Pancreas (tissue), 10 donors: ENCODE measurements around the gene USP46. TPM values are rescaled to one million over a fixed set of nuclear protein-coding genes. Genes with fewer than 3 reads are reported as not detected.

Experiments
- ATAC-seq, 4 donors: fragments of 200-7000 bp; cut with Tn5 transposase; one replicate each; pipeline versions ENCODE4 v1.8.0 to v1.9.1; 2020; ENCODE audit warnings: mild to moderate bottlenecking in 4 of 4, moderate library complexity in 4 of 4
- DNase-seq, 6 donors: peaks; one replicate each; pipeline ENCODE4 v3.0.0-alpha.2; 2020
- FAIRE-seq: peaks from 2 replicates; lab custom pipeline; 2012; peaks lifted over from hg19 to GRCh38; lab: Jason Lieb, UNC
- H3K27ac ChIP-seq, 4 donors: fragments of 200-600 bp; sonication (generic); 1 replicate in 3 of 4; 2 replicates in 1 of 4; pipeline versions ENCODE4 v1.5.0 to v1.8.0; 2020
- H3K27me3 ChIP-seq, 4 donors: fragments of 200-600 bp; one replicate each; pipeline ENCODE4 v1.8.0; 2021
- H3K36me3 ChIP-seq, 3 donors: fragments of 200-600 bp; sonication (generic) in 1 of 3; one replicate each; pipeline versions ENCODE4 v1.5.0 to v1.8.0; 2020 to 2021
- H3K4me1 ChIP-seq, 3 donors: fragments of 200-600 bp; one replicate each; pipeline ENCODE4 v1.8.0; 2021
- H3K4me3 ChIP-seq, 4 donors: fragments of 200-600 bp; sonication (generic) in 2 of 4; one replicate each; pipeline versions ENCODE4 v1.5.0 to v1.8.0; 2020 to 2021
- H3K9me3 ChIP-seq, 4 donors: fragments of 200-600 bp; one replicate each; pipeline ENCODE4 v1.8.0; 2021
- CTCF ChIP-seq, 4 donors: fragments of 200-600 bp; sonication (generic) in 3 of 4; IDR thresholded peaks; one replicate each; pipeline versions ENCODE4 v1.5.0 to v1.8.0; 2021; ENCODE audit warnings: antibody characterized with exemption in 4 of 4
- WGBS, 2 donors: extraction: QIAGEN DNeasy Blood & Tissue Kit; methylation state at CpG; one replicate each; pipeline ENCODE4 v1.1.7; 2013; 5-methylcytosine and 5-hydroxymethylcytosine counted together
- intact Hi-C, 3 donors: fragments of 100-400 bp; cut with DNase I; formaldehyde crosslinking; loops; one replicate each; pipeline versions ENCODE4 v1.11.1 to v1.14.2; 2022
- polyA plus RNA-seq, 2 donors: library from polyadenylated mRNA; stranded (reverse); fragments of 200-250 nt; gene quantifications; one replicate each; pipeline ENCODE4 v1.2.3, GENCODE V29; 2013
- total RNA-seq, 6 donors: library from RNA; stranded (reverse); fragmentation: NEBNext Ultra II Directional in 4 of 6; extraction: Animal tissue kit (Norgen Biotek cat#: 25700) in 4 of 6; gene quantifications; one replicate each; pipeline versions ENCODE4 v1.2.1 to v1.2.4, GENCODE V29; 2021 to 2023
- donor health status: healthy with polysubstance abuse.
- donor health status: DM: no; HTN: no; CAD: no; lungs with moderate emphysema.
- donor health status: DM: no; HTN: no; CAD: no.
- donor health status: control.
- donor health status: control.
- donor health status: Bipolar disorder and iron deficiency.
- donor health status: DM: yes; HTN: yes; CAD: no.
- donor health status: DM: no; HTN: no; CAD: no.
- donor health status: DM: no; HTN: no; CAD: no.
- donor health status: DM: yes; HTN: yes; CAD: no.

USP46 gene
- total and polyA plus RNA-seq, 8 donors: 1.5 to 12.1 (median 9.3) TPM

- DNase-seq (no peak), ATAC-seq (no peak), FAIRE-seq (no peak)
- intact Hi-C loops: loop anchor here in 1 of 3 donors (10.0 kb wide), 1 partner anchor 429 kb away; no protein-coding TSS in a partner anchor
- no peak for TF ChIP-seq CTCF (IDR thresholded peaks at IDR 0.05)
- Histone ChIP-seq H3K27me3 (no peaks in the 10 kb centered on the region), H3K4me1 (no peaks in the 10 kb centered on the region), H3K36me3 (no peaks in the 10 kb centered on the region), H3K27ac (no peak overlapping the region), H3K9me3 (no peaks in the 10 kb centered on the region), H3K4me3 (no peak overlapping the region)
- 47% methylated on average over 7 of the region's 7 CpGs for WGBS, 2 donors
Measured at GRCh38 chr4:52555356-52555716, 103.8 kb downstream of the USP46 start.

DNA sequence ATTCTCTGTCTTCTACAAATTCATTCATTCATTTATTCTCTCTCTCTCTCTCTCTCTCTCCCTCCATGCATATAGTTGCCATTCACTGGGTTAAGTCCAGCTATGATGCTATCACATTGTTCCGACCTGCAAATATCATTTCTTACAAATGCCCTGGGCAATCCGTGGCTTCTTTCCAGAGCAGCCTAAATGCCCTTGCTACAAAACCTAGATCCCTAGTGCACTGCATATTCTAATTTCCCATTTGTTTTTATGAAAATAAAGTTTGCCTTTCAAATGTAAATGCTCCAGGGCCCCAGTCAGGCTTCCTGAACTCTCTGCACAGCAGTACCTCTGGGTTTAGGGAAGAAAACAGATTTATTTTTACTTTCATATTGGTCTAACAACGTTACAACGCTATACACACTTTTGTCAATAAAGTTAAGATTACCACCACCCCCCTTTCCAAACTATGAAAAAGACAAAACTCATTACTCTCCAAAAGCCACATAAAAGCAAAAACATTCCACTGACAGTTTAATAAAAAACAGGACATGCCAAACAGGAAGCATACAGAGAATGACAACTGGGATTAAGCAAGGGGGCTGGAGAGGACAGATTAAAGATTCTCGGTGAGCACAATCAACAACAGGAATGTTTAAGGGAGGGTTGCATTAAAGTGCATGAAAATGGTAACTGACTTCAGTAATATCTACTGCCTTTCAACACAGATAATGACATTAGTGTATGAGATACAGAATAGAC lies 104.3 kb downstream of the USP46 start:
- no peaks in the 10 kb centered on the region for H3K36me3 ChIP-seq

GRCh38 chr4:52552778-52553177 lies 106.3 kb downstream of the USP46 start:
- FAIRE-seq: no peak
- WGBS, 2 donors: 66 to 73% methylated on average over 5 of the region's 5 CpGs
- H3K4me1 ChIP-seq: no peaks in the 10 kb centered on the region
- intact Hi-C loops: loop anchor here in 1 of 3 donors (10.0 kb wide), 1 partner anchor 432 kb away; no protein-coding TSS in a partner anchor
- no peak overlapping the region for H3K4me3 ChIP-seq
- DNase-seq: no peak
- H3K36me3 ChIP-seq: no peaks in the 10 kb centered on the region
- no peaks in the 10 kb centered on the region for H3K27me3 ChIP-seq
- TF ChIP-seq CTCF (IDR thresholded peaks at IDR 0.05): no peak
- no peak overlapping the region for H3K27ac ChIP-seq
- no peak for ATAC-seq
- H3K9me3 ChIP-seq: no peaks in the 10 kb centered on the region

More for the DNA sequence above, 104.3 kb downstream of the USP46 start:
- Histone ChIP-seq H3K4me3 (no peak overlapping the region), H3K9me3 (no peaks in the 10 kb centered on the region), H3K27ac (no peak overlapping the region), H3K27me3 (no peaks in the 10 kb centered on the region), H3K4me1 (no peaks in the 10 kb centered on the region)
- ATAC-seq (no peak), FAIRE-seq (no peak), DNase-seq (no peak)
- WGBS, 2 donors: 29 to 39% methylated on average over 5 of the region's 5 CpGs
- no peak for TF ChIP-seq CTCF (IDR thresholded peaks at IDR 0.05)
- intact Hi-C loops: loop anchor here in 1 of 3 donors (10.0 kb wide), 1 partner anchor 430 kb away; no protein-coding TSS in a partner anchor

GRCh38 chr4:52551487-52551886 lies 107.6 kb downstream of the USP46 start:
- H3K9me3 ChIP-seq: no peaks in the 10 kb centered on the region
- WGBS, 2 donors: 84 to 86% methylated on average over 1 of the region's 1 CpG
- DNase-seq (no peak), FAIRE-seq (no peak), ATAC-seq (no peak)
- intact Hi-C loops: loop anchor here in 1 of 3 donors (10.0 kb wide), 1 partner anchor 433 kb away; no protein-coding TSS in a partner anchor
- H3K4me1 ChIP-seq: no peaks in the 10 kb centered on the region
- TF ChIP-seq CTCF (IDR thresholded peaks at IDR 0.05): no peak
- no peaks in the 10 kb centered on the region for H3K36me3 ChIP-seq
- no peak overlapping the region for H3K4me3 ChIP-seq
- no peak overlapping the region for H3K27ac ChIP-seq
- H3K27me3 ChIP-seq: no peaks in the 10 kb centered on the region

- ATAC-seq: no peak
- no peak for DNase-seq
- WGBS, 2 donors: 79 to 93% methylated on average over 3 of the region's 3 CpGs
Measured at GRCh38 chr4:52550186-52550585, 108.9 kb downstream of the USP46 start.

More at GRCh38 chr4:52550186-52550585, 108.9 kb downstream of the USP46 start:
- Histone ChIP-seq H3K36me3 (no peaks in the 10 kb centered on the region), H3K4me3 (no peak overlapping the region), H3K27me3 (no peaks in the 10 kb centered on the region), H3K27ac (no peak overlapping the region), H3K4me1 (no peaks in the 10 kb centered on the region), H3K9me3 (no peaks in the 10 kb centered on the region)
- no peak for TF ChIP-seq CTCF (IDR thresholded peaks at IDR 0.05)
- FAIRE-seq: no peak
- intact Hi-C loops: loop anchor here in 1 of 3 donors (10.0 kb wide), 1 partner anchor 435 kb away; no protein-coding TSS in a partner anchor
